ENCODE measurements around the gene ARL17A.
"Not testable (repeated sequence)": the region's sequence is repeated elsewhere in the genome, so short reads cannot be mapped to it uniquely, and the experiment has no call there.

ARL17A gene

DNA sequence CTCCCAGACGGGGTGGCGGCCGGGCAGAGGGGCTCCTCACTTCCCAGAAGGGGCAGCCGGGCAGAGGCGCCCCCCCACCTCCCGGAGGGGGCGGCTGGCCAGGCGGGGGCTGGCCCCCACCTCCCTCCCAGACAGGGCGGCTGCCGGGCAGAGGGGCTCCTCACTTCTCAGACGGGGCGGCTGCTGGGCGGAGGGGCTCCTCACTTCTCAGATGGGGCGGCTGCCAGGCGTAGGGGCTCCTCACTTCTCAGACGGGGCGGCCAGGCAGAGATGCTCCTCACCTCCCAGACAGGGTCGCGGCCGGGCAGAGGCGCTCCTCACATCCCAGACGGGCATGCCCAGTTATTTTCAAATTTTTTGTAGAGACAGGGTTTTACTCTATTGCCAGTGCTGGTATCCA lies 44.8 kb downstream of the ARL17A start:
- DNase-seq, result not testable (repeated sequence)

DNA sequence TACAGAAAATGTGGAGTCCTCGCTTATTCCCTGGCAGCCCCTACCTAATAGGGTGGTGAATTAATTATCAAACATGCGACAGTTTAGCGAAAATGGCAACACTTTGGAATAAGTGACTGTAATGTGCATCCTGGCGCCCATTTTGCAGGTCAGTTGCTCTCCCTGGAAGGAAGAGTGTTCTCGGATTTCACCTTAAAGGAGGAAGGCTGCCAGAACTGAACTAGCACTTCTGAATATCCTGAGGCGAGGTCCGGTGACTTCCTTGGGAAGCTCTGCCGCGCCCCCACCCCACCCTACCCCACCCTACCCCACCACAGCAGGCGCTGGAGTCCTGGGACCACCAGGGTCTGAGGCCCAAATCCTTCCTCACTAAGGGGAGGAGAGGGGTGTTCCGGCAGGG lies 67.3 kb downstream of the ARL17A start, which contains the start of gene LRRC37A2:
Gene LRRC37A2, plus strand, starts transcription at position 301 of the 400 bp plus-strand sequence. CDS start 245 bp downstream, outside the sequence.
- DNase-seq, result not testable (repeated sequence)

DNA sequence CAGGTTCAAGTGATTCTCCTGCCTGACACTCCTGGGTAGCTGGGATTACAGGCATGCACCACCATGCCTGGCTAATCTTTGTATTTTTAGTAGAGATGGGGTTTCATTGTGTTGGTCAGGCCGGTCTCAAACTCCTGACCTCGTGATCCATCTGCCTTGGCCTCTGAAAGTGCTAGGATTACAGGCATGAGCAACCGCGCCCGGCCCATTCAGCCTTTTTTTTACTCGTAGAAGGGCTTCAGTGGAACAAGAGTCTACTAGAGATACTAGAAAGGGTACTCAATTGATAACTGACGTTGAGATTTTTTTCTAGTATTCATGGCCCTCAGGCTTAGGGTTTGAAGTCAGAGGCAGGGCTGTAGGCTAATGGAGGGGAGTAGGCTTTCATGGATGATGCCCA lies 73.6 kb downstream of the ARL17A start:
- not testable (repeated sequence) for DNase-seq

DNA sequence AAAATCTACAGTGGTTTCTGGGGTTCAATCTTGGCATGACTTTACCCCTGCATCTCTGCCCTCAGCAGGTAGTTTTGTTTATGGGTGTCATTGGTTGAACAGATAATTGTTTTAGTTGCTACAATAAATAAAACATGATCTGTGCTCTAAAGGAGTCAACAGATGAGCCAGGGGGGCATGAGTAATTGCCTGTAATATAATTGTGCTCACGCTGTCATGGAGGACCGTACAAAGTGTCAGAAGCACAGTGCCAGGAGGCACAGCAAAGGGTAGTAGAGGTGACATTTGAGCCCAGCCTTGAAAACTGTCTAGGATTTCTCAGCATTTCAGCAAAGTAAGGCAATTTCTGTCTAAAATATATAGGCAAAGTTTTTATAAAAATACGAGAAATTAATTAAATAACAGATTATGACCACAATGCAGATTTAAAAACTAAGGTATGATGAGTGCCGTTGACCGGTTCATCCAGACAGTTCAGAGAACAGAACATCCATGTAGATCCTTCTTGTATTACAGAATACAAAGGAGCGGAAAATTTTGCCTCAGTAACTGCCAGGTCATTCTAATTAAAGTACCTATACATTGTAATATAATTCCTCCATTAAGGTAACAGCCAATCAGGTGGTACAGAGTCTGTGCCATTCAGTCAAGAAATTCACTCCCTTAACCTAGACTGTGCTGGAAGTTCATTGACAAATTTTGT lies 79.9 kb downstream of the ARL17A start:
- DNase-seq, result not testable (repeated sequence)

DNA sequence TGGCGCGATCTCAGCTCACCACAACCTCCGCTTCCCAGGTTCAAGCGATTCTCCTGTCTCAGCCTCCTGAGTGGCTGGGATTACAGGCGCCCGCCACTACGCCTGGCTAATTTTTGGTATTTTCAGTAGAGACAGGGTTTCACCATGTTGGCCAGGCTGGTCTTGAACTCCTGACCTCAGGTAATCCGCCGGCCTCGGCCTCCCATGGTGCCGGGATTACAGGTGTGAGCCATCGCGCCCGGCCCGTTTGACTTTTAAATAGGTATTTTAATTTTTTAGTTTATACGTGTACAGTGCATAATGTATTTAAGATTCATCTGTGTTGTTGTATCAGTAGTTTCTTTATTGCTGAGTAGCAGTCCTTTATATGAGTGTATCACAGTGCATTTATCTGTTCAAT lies 87.5 kb downstream of the ARL17A start:
- not testable (repeated sequence) for DNase-seq

DNA sequence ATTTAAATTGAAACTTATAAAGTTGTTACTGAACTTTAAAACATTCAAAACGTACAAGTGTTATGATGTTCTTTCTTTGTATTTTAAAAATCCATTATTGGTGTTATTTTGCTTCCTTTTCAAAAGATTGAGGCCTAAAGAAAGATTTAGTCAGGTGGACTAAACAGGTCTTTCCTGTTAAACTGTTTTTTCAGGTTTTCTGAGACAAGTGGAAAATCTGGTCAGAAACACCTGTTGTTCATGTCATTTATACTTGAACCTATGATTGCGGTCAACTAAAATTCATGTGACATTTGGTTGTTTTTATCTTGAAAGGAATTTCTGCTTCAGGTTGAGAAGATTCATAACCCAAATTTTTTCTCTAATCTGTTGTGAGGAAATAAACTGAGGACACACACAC lies 98.2 kb downstream of the ARL17A start:
- DNase-seq, result not testable (repeated sequence)

DNA sequence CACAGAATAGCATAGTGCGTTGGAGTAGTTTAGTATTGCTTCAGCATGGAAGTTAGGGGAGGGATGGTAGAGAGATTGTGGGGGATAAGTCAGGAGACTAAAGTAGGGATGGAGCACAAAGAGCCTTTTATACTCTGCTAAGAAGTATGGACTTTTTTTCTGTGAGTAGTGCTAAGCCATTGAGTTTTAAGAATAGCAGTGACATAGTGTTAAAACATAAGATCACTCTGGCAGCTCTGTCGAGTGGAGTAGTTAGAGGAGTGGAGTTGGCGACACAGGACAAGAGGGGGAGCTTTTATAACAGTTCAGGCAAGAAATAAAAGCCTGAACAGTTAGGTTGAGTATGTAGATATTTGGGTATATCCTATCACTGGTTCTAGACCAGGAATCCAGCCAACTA lies 100.7 kb downstream of the ARL17A start:
- not testable (repeated sequence) for DNase-seq

DNA sequence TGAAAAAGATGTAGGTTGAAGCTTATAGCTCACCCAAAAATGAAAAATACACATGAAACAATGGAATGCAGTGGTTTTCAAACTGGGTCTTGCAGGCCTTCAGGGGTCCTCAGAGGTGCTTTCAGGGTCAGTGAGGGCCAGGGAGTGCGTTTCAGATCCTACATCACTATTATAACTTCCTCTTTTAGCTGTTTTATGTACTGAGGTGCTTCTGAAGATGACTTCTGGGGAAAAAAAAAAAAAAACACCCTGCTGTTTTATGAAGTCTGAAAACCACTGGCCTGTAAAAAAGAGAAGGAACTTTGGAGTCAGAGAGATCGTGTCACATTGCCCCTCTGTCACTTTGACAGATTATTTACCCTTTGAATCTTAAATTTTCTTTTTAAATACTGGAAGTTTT lies 103.9 kb downstream of the ARL17A start:
- not testable (repeated sequence) for DNase-seq

DNA sequence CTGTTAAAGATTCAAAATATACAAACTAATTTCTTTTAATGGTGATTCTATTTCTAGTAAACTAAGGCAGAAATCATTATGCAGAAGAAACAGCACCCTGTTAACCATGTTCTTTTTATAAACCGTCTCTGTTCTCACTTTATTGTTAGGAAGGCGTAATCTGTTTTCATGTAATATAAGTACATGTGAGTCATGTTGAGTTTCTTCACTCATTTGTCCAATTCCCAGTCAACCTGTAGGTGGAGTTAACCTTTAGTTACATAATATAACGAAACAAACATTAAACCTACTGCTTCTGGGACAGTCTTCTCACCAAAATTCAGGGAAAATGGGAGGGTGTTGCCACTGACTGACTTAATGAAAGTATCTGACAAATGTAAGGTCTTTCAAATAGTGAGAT lies 105.0 kb downstream of the ARL17A start:
- DNase-seq, result not testable (repeated sequence)

DNA sequence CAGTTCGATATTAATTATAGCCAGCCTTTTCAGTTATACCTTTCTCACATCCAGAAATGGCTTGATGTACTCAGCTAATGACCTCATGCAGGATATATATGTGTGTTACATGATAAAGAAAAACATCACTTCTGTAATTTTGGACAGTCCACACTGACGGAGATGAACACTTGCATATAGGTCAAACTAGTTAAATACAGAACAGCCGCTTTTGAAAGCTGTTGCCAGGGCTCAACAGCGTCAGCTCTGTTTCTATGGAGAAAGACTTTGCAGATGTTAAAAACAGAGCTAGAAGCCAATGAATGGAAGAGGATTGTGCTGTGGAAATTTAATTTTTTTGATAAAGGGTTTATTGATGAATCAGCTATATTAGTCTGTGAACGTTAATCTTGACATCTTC lies 111.9 kb downstream of the ARL17A start:
- not testable (repeated sequence) for DNase-seq
